ENCODE results near the gene LNP1.
"Not testable (repeated sequence)": the region's sequence is repeated elsewhere in the genome, so short reads cannot be mapped to it uniquely, and the experiment has no call there.

LNP1 gene

DNA sequence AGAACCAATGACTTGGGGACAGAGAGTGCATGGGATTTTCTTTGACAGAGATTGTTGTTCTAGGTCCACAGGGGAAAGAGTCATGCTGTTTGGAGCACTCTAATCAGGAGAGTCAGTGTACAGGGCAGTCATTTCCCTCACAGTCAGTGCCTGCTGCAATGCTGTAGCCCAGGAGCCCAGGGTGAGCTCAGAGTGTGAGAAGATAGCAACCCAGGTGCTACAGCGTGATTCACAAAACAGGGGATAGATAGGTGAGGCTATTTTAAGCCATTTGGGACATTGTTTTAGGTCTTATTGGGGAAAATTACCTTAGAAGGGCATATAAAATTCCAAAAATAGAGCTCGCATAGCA, 37.3 kb downstream of the LNP1 start:
- H3K9me3 Mint-ChIP-seq, result no peaks in the 10 kb centered on the region
- no peak overlapping the region for H3K27ac Mint-ChIP-seq

DNA sequence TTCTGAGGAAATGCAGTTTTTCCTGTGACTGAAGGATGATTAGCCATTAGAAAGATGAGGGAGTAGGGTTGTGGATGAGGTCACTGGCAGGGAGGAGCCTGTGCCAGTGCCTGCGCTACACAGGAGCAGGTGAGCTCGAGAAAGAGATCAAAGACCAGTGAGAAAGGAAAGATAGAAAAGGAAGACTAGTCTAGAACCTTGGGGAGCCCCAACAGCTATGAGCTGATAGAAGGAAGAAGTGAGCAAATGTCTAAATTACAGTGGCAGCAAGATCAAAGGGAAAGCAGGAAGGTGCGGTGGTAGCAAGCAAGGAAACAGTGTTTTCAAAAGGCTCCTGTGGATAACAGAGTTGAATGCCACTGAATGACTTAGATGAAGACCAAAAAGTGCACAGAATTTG, 39.6 kb downstream of the LNP1 start:
- peak overlapping the region; percentile 6 for H3K4me3 Mint-ChIP-seq

More for the DNA sequence above, 37.3 kb downstream of the LNP1 start:
- H3K36me3 Mint-ChIP-seq, result peaks cover 2% of the 10 kb centered on the region
- H3K27me3 Mint-ChIP-seq, result no peaks in the 10 kb centered on the region
- H3K4me1 Mint-ChIP-seq, result peaks cover 9% of the 10 kb centered on the region
- no peak overlapping the region for H3K4me3 Mint-ChIP-seq

DNA sequence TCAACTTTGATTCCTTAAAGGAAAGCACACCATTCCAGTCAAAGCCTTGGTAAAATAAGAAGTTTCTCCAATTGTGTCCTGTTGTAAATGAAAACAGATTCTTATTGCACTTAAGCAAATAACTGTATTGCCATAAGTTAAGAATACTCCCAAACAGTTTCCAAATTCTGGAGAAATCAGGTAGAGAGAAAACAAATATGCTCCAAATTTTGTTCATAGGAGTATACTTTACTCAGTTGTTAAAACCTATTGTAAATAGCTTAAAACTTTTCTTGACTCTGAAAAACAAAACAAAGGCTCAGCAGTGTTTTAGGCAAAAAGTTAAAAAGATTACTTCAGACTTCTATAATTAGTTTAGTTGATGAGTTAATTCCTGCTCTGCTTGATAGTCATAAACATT, 42.4 kb downstream of the LNP1 start:
- H3K4me1 Mint-ChIP-seq, result peaks cover 9% of the 10 kb centered on the region
- H3K36me3 Mint-ChIP-seq, result no peaks in the 10 kb centered on the region
- no peaks in the 10 kb centered on the region for H3K9me3 Mint-ChIP-seq
- no peak overlapping the region for H3K4me3 Mint-ChIP-seq
- no peaks in the 10 kb centered on the region for H3K27me3 Mint-ChIP-seq
- H3K27ac Mint-ChIP-seq, result no peak overlapping the region

More for the DNA sequence above, 39.6 kb downstream of the LNP1 start:
- Mint-ChIP-seq H3K36me3 (no peaks in the 10 kb centered on the region), H3K4me1 (peaks cover 9% of the 10 kb centered on the region), H3K27me3 (no peaks in the 10 kb centered on the region), H3K9me3 (no peaks in the 10 kb centered on the region), H3K27ac (peak overlapping the region; percentile 32)

DNA sequence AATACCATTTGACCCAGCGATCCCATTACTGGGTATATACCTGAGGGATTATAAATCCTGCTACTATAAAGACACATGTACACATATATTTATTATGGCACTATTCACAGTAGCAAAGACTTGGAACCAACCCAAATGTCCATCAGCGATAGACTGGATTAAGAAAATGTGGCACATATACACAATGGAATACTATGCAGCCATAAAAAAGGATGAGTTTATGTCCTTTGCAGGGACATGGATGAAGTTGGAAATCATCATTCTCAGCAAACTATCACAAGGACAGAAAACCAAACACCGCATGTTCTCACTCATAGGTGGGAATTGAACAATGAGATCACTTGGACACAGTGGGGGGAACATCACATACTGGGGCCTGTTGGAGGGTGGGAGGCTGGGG, 45.7 kb downstream of the LNP1 start:
- not testable (repeated sequence) for H3K27ac Mint-ChIP-seq, H3K36me3 Mint-ChIP-seq, H3K4me1 Mint-ChIP-seq, H3K27me3 Mint-ChIP-seq, H3K9me3 Mint-ChIP-seq, H3K4me3 Mint-ChIP-seq

DNA sequence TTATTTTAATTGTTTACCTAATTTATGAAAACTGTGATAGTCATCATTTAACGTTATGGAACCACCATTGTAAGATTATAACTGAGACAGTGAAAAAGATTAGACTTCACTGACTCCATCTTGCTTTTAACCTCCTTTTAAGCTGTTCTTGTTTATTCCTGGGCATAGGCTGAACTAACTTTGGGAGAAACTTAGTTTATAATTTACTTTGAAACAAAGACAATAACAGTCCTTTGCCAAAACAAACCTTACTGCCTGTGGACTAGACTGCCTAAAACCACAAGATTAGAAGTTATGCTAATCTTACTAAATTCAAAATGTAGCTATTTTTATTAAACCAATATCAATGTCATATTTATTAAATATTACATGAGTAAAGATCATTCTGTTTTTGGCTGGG, 46.7 kb downstream of the LNP1 start:
- no peaks in the 10 kb centered on the region for H3K36me3 Mint-ChIP-seq
- H3K27ac Mint-ChIP-seq, result no peak overlapping the region
- no peaks in the 10 kb centered on the region for H3K9me3 Mint-ChIP-seq
- no peaks in the 10 kb centered on the region for H3K27me3 Mint-ChIP-seq
- H3K4me3 Mint-ChIP-seq, result no peak overlapping the region
- H3K4me1 Mint-ChIP-seq, result no peaks in the 10 kb centered on the region

DNA sequence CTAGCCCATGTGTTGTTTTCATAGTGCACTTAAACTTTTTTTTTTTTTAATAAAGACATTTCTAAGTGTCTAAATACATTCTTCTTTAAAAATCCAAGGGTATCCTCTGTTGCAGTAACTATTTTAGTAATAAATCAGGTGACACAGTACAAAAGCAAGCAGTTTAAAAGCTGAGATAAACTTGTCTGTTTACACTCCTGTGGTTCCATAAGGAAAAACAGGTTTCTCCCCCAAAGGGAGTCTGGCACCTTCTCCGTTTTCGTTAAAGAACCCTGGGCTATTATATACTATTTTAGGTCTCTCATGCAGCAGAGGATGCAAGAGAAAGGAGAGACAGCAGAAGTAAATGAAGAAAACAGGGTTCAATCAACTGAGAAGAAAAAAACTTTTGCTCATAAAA, 47.9 kb downstream of the LNP1 start:
- H3K4me1 Mint-ChIP-seq, result no peaks in the 10 kb centered on the region
- no peak overlapping the region for H3K27ac Mint-ChIP-seq
- H3K27me3 Mint-ChIP-seq, result no peaks in the 10 kb centered on the region
- H3K9me3 Mint-ChIP-seq, result no peaks in the 10 kb centered on the region
- H3K4me3 Mint-ChIP-seq, result no peak overlapping the region
- H3K36me3 Mint-ChIP-seq, result no peaks in the 10 kb centered on the region

DNA sequence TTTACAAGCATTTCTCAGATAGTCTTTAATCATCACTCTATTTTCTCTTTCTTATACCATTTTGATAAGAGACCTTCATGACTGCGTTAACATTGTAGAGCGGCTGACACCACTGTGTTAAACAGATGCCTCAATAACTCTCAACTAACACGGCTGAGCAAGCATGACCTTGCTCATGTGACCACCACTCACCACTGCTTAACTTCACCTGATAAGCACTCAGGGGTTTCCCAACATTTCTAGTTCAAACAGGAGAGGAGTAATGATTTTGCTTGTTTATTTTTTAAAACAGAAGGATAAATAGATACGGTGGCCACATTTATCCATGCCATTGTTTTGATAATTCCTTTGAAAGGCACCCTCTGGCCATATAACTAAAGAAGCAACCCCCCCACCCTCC, 53.3 kb downstream of the LNP1 start:
- Mint-ChIP-seq H3K4me1 (peaks cover 8% of the 10 kb centered on the region), H3K4me3 (no peak overlapping the region), H3K27ac (no peak overlapping the region), H3K9me3 (no peaks in the 10 kb centered on the region), H3K36me3 (no peaks in the 10 kb centered on the region), H3K27me3 (no peaks in the 10 kb centered on the region)

DNA sequence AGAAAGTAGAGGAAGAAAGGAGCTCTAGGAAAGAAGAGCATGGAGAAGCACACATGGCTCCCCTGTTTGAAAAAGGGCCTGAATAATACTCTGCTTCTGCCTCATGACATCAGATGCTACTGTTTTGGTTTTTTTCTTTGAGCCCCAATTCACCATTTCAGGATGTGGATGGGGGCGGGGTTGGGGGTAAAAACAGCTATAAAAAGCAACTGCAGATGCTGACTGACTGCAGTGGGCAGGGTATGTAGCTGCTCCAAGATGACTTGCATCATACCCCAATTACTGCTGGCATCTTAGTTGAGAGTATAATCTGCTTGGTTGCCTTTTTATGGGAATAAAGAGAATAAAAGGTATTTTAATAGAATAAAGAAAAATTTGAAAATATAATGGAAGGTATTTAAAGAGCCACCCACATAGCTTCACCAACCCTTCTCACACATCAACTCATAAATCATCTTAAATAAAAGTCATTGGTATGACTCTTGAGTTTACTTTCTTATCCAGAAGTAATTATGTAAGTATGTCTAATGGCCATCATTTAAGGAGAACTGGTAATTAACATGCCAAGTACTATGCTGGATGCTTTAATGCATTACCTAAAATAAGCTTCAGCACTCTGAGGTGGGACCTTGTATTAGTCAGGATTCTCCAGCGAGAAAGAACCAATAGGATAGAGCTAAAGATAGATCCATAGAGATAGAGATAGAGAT, 54.7 kb downstream of the LNP1 start:
- Mint-ChIP-seq H3K27me3 (no peaks in the 10 kb centered on the region), H3K4me3 (no peak overlapping the region), H3K36me3 (no peaks in the 10 kb centered on the region), H3K9me3 (no peaks in the 10 kb centered on the region), H3K27ac (no peak overlapping the region), H3K4me1 (peaks cover 8% of the 10 kb centered on the region)

DNA sequence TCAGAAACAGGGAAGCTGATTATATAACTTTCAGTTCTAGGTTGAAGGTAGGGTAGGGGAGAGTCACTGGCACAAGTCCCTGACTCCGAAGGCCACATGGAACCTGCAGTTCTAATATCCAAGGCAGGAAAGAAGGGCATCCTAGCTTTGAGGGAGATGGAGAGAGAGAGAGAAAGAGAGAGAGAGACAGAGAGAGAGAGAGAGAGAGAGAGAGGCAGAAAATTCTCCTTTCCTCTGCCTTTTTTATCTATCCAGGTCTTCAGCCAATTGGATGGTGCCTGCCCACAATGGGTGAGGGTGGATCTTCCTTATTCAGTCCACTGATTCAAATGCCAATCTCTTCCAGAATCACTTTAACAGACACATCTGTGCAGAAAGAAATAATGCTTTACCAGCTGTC, 55.4 kb downstream of the LNP1 start:
- Mint-ChIP-seq H3K4me1 (peaks cover 8% of the 10 kb centered on the region), H3K36me3 (no peaks in the 10 kb centered on the region), H3K27me3 (no peaks in the 10 kb centered on the region), H3K9me3 (no peaks in the 10 kb centered on the region), H3K27ac (no peak overlapping the region), H3K4me3 (no peak overlapping the region)

DNA sequence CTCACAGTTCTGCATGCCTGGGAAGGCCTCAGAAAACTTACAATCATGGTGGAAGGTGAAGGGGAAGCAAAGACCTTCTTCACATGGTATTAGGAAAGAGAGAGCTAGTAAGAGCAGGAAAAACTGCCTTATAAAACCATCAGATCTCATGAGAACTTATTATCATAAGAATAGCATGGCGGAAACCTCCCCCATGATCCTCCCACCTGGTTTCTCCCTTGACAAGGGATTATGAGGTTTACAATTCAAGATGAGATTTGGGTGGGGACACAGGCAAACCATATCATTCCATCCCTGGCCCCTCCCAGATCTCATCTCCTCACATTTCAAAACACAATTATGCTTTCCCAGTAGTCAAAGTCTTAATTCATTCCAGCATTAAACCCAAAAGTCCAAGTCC, 56.5 kb downstream of the LNP1 start:
- Mint-ChIP-seq H3K36me3 (no peaks in the 10 kb centered on the region), H3K27ac (no peak overlapping the region), H3K27me3 (no peaks in the 10 kb centered on the region), H3K4me3 (no peak overlapping the region), H3K4me1 (peaks cover 8% of the 10 kb centered on the region), H3K9me3 (no peaks in the 10 kb centered on the region)

DNA sequence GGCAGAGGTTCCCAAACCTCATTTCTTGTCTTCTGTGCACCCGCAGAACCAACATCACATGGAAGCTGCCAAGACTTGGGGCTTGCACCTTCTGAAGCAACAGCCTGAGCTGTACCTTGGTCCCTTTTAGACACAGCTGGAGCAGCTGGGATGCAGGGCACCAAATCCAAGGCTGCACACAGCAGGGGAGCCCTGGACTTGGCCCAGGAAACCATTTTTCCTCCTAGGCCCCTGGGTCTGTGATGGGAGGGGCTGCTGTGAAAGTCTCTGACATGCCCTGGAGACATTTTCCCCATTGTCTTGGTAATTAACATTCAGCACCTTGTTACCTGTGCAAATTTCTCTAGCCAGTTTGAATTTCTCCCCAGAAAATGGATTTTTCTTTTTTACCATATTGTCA, 57.5 kb downstream of the LNP1 start:
- Mint-ChIP-seq H3K9me3 (no peaks in the 10 kb centered on the region), H3K36me3 (no peaks in the 10 kb centered on the region), H3K27ac (no peak overlapping the region), H3K4me3 (no peak overlapping the region), H3K27me3 (peaks cover 2% of the 10 kb centered on the region), H3K4me1 (peaks cover 8% of the 10 kb centered on the region)

DNA sequence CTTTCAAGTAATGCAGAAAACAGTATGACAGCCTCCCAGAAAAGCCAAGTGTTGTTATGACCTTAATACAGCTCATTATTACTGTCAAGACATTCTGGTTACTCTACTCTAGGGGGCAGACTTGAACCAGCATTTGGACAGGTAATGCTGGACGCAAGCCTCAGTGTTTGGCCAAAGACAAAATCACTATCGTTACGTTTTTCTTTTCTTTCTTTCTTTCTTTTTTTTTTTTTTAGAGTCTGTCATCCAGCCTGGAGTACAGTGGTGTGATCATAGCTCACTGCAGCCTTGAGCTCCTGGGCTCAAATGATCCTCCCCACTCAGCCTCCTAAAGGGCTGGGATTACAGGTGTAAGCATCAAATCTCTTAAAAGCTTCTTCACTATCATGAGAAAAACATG, 61.7 kb downstream of the LNP1 start:
- peak overlapping the region; percentile 43 for H3K27ac Mint-ChIP-seq
- no peak overlapping the region for H3K4me3 Mint-ChIP-seq
- H3K4me1 Mint-ChIP-seq, result no peaks in the 10 kb centered on the region
- H3K27me3 Mint-ChIP-seq, result peaks cover 2% of the 10 kb centered on the region
- H3K36me3 Mint-ChIP-seq, result no peaks in the 10 kb centered on the region
- H3K9me3 Mint-ChIP-seq, result no peaks in the 10 kb centered on the region

DNA sequence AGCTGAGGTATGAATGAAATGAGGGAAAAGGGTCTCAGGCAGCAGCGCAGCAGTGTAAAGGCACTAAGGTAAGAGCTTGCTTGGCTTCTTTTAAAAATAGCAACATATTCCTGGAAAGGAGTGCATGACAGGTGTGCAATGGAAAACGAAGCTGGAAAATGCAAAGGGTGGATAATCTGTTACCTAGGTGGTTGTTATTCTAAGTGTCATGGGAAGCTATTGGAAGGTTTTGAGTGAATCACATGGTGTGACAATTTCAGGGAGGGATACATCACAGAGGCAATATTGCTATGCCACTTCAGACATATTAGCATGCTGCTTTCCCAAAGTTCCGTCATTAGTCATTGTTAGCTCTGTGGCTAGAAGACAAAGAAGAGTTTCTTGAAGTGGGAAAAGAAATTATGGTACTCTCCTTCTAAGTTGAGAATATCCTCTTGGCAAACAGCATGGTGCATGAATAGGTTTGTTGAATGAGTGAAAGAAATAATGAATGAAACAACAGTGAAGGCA, 62.4 kb downstream of the LNP1 start:
- Mint-ChIP-seq H3K36me3 (no peaks in the 10 kb centered on the region), H3K27ac (no peak overlapping the region), H3K27me3 (peaks cover 2% of the 10 kb centered on the region), H3K9me3 (peaks cover 4% of the 10 kb centered on the region), H3K4me3 (no peak overlapping the region), H3K4me1 (no peaks in the 10 kb centered on the region)

DNA sequence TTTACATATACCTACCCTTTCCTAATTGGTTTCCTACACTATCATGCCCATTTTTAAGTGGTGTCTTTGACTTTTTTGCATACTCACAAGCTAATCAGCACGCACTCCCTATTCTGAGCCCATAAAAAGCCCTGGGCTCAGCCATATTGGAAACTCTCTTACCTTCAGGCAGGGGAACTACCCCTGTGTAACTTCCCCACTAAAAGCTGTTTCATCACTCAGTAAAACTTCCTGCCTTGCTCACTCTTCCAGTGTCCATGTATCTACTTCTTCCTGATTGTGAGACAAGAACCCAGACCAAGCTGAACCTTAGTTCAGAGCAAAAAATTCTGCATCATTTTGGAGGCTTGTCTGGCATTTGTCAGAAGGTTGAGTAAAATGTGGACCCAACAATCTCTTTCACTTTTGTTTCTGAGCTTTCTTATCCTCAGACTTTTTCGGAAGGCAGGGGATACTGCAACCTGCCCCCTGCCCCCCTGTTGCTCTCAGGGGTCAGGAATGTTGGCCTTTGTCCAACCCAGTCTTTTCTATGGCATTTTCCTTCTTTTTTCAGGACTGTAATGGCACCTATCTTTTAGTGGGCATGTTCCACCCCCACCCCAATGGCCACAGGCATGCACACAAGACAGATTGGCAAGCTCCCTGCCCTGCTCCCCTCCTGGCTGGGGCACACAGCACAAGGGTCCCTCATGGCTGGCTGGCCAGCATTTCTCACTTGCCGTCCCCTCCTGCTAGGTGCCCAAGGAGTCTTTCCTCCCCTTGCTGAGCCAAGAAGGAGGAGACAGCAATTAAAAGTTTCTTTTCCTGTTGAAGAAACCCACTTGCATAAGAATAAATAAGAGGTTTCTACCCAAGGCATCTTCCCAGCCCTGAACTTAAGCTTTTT, 64.8 kb downstream of the LNP1 start:
- H3K36me3 Mint-ChIP-seq, result peaks cover 2% of the 10 kb centered on the region
- no peak overlapping the region for H3K4me3 Mint-ChIP-seq
- no peak overlapping the region for H3K27ac Mint-ChIP-seq
- H3K9me3 Mint-ChIP-seq, result peaks cover 4% of the 10 kb centered on the region
- H3K27me3 Mint-ChIP-seq, result peaks cover 2% of the 10 kb centered on the region
- H3K4me1 Mint-ChIP-seq, result no peaks in the 10 kb centered on the region

DNA sequence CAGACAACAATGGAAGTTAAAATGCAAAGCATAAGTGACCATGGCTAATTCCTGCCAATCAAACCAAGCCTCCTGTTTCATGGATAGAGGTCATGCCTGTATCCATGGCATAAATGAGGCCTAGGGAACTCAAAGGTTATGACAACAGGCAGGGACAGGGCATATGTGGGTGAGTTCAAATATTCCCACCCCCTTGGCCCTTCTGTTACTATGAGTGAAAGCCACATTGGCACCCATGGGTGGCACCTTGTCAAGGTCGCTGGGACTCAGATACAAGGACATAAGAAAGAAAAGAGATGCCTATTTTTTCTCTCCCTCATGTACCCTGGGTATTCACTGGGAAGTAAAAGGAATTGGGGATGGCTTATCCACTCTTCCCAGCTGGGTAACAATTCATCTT, 65.8 kb downstream of the LNP1 start:
- H3K27ac Mint-ChIP-seq, result no peak overlapping the region
- peaks cover 4% of the 10 kb centered on the region for H3K9me3 Mint-ChIP-seq
- H3K4me3 Mint-ChIP-seq, result no peak overlapping the region
- H3K4me1 Mint-ChIP-seq, result no peaks in the 10 kb centered on the region
- H3K27me3 Mint-ChIP-seq, result peaks cover 2% of the 10 kb centered on the region
- peaks cover 2% of the 10 kb centered on the region for H3K36me3 Mint-ChIP-seq

DNA sequence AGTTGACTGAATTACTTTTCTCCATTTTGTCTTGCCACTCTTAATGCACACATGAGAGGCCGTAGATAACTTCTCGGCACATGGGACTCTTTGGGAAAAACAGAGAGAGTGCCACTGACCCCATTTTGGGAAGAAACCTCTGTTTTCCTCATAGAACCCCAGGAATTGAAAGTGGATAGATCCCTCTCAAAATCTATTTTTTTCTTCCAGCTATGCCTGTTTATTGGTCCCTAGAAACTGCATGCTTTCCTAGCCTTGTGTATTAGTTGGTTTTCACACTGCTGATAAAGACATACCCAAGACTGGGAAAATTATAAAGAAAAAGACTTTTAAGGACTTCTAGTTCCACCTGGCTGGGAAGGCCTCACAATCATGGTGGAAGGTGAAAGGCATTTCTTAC, 67.3 kb downstream of the LNP1 start:
- H3K4me1 Mint-ChIP-seq, result no peaks in the 10 kb centered on the region

More for the DNA sequence above, 67.3 kb downstream of the LNP1 start:
- peaks cover 2% of the 10 kb centered on the region for H3K36me3 Mint-ChIP-seq
- H3K9me3 Mint-ChIP-seq, result peaks cover 4% of the 10 kb centered on the region
- no peak overlapping the region for H3K4me3 Mint-ChIP-seq
- no peaks in the 10 kb centered on the region for H3K27me3 Mint-ChIP-seq
- no peak overlapping the region for H3K27ac Mint-ChIP-seq

Data from activated naive CD4-positive, alpha-beta T cell treated with anti-CD3 and anti-CD28 coated beads, Interleukin-2, amount 50 U/mL, for 24 hours (primary cell).